ENCODE measurements around the gene STARD13. TPM values are rescaled to one million over a fixed set of nuclear protein-coding genes. Genes with fewer than 3 reads are reported as not detected.

STARD13 gene
- total RNA-seq, 1 experiment from 2014 or later = 4.1 TPM

GRCh38 chr13:33123066-33123859, 162.3 kb downstream of the STARD13 start:
- ChIA-PET POLR2A (no interaction called here), CTCF (no interaction called here), RAD21 (ENCODE audit: low non-redundant PET in 1 of 2, low total read pairs in 2 of 2, uncharacterized antibody in 2 of 2, unreplicated experiment in 2 of 2) (no interaction called here)
- intact Hi-C loops (cut with micrococcal nuclease) = no loop called here
- H4K20me1 ChIP-seq (ENCODE audit: insufficient read depth) = no peaks in the 10 kb centered on the region
- no peak overlapping the region for H3K27ac ChIP-seq (ENCODE audit: low read depth, low read length)
- no peak overlapping the region for H3K4me2 ChIP-seq (ENCODE audit: low read length)
- no peak overlapping the region for H2AFZ ChIP-seq (ENCODE audit: low read depth, low read length, poor library complexity, severe bottlenecking)
- no peak for ATAC-seq
- no peak overlapping the region for H3K4me3 ChIP-seq (replicated peaks in 1 of 2; ENCODE audit: low read depth in 1 of 2, low read length in 2 of 2)
- no peaks in the 10 kb centered on the region for H3K36me3 ChIP-seq (ENCODE audit: control insufficient read depth in 1 of 2, insufficient read depth in 2 of 2, low read length in 2 of 2)
- TF ChIP-seq MAX (IDR thresholded peaks at IDR 0.05) (no peak), ELF1 (IDR thresholded peaks at IDR 0.05; ENCODE audit: borderline replicate concordance, low read depth) (no peak), JUND (IDR thresholded peaks at IDR 0.05) (no peak), CEBPB (IDR thresholded peaks at IDR 0.05; ENCODE audit: low read depth) (no peak), POLR2AphosphoS5 (IDR thresholded peaks at IDR 0.05; ENCODE audit: low read depth, low read length) (no peak), CTCF (IDR thresholded peaks at IDR 0.05 in 2 of 3, conservative IDR thresholded peaks at IDR 0.05 in 1 of 3; ENCODE audit: borderline replicate concordance in 1 of 3, insufficient read depth in 1 of 3, low read depth in 2 of 3, low read length in 2 of 3) (no peak), POLR2A (IDR thresholded peaks at IDR 0.05; ENCODE audit: borderline replicate concordance, extremely low read depth, insufficient read depth, insufficient read length) (no peak), EGR1 (IDR thresholded peaks at IDR 0.05; ENCODE audit: low read depth) (no peak), ZBTB33 (IDR thresholded peaks at IDR 0.05; ENCODE audit: extremely low read depth, insufficient replicate concordance, low read length) (no peak), SP1 (IDR thresholded peaks at IDR 0.05; ENCODE audit: low read depth) (no peak), ZNF274 (IDR thresholded peaks at IDR 0.05; ENCODE audit: low read depth, low read length) (no peak), FOSL1 (IDR thresholded peaks at IDR 0.05; ENCODE audit: low read depth) (no peak), EZH2 (IDR thresholded peaks at IDR 0.05) (no peak), CBX3 (IDR thresholded peaks at IDR 0.05; ENCODE audit: low read depth) (no peak)
- H3K9me3 ChIP-seq (ENCODE audit: control insufficient read depth in 1 of 2, insufficient read depth in 1 of 2, low read depth in 1 of 2, low read length in 2 of 2) = no peaks in the 10 kb centered on the region
- no peaks in the 10 kb centered on the region for H3K27me3 ChIP-seq (ENCODE audit: insufficient read depth, low read length)
- no peak overlapping the region for H3K9ac ChIP-seq (ENCODE audit: low read length)
- no peaks in the 10 kb centered on the region for H3K9me2 ChIP-seq (ENCODE audit: insufficient read depth)
- H3K79me2 ChIP-seq (ENCODE audit: insufficient read depth, low read length) = no peaks in the 10 kb centered on the region
- BruUV-seq (replicated peaks) = no TSS peak
- peaks cover 48 to 64% of the 10 kb centered on the region in 2 experiments for H3K4me1 ChIP-seq (ENCODE audit: control insufficient read depth in 1 of 2, insufficient read depth in 2 of 2, low read length in 2 of 2)
- no peak for DNase-seq (ENCODE audit: low read depth, low spot score)
